Coronary artery (tissue), 2 donors: ENCODE measurements around the gene EIF4E2.
A peak's percentile ranks its signal among the peaks of the same experiment; 100 is the strongest.

ENCODE experiments used
- DNase-seq: peaks from one replicate; pipeline ENCODE4 v3.0.0-alpha.2; 2017; ENCODE audit warnings: low spot score
- H3K27ac ChIP-seq, 2 donors: fragments of 200-600 bp; sonication (generic); one replicate each; pipeline ENCODE4 v1.5.1; 2016 to 2019
- H3K4me3 ChIP-seq: fragments of 200-600 bp; sonication (generic); 2 replicates; pipeline ENCODE4 v1.5.1; 2016; ENCODE audit warnings: mild to moderate bottlenecking, moderate library complexity
- TF ChIP-seq, protein P1 (sequence below): fragments of 200-600 bp; sonication (generic); IDR thresholded peaks from one replicate; pipeline ENCODE4 v1.5.1; 2019; ENCODE audit warnings: antibody characterized with exemption

Gene EIF4E2

DNA sequence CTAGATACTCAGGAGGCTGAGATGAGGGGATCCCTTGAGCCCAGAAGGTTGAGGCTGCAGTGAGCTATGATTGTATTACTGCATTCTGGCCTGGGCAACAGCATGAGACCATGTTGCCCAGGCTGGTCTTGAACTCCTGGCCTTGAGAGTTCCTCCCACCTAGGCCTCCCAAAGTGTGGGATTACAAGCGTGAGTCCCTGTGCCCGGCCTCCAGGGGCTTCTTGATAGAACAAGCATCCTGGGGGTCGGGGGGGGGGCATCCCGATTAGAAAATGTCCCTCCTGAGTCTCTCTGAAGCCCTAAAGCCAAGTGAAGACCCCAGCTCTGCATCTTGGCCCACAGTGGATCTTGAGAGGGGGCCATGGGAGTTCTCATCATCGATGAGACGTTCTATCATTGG is 60.6 kb downstream of the EIF4E2 start:
- H3K4me3 ChIP-seq: no peak overlapping the region
- H3K27ac ChIP-seq: no peak overlapping the region
- DNase-seq: no peak
- TF ChIP-seq, protein P1, sequence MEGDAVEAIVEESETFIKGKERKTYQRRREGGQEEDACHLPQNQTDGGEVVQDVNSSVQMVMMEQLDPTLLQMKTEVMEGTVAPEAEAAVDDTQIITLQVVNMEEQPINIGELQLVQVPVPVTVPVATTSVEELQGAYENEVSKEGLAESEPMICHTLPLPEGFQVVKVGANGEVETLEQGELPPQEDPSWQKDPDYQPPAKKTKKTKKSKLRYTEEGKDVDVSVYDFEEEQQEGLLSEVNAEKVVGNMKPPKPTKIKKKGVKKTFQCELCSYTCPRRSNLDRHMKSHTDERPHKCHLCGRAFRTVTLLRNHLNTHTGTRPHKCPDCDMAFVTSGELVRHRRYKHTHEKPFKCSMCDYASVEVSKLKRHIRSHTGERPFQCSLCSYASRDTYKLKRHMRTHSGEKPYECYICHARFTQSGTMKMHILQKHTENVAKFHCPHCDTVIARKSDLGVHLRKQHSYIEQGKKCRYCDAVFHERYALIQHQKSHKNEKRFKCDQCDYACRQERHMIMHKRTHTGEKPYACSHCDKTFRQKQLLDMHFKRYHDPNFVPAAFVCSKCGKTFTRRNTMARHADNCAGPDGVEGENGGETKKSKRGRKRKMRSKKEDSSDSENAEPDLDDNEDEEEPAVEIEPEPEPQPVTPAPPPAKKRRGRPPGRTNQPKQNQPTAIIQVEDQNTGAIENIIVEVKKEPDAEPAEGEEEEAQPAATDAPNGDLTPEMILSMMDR: no peak

DNA sequence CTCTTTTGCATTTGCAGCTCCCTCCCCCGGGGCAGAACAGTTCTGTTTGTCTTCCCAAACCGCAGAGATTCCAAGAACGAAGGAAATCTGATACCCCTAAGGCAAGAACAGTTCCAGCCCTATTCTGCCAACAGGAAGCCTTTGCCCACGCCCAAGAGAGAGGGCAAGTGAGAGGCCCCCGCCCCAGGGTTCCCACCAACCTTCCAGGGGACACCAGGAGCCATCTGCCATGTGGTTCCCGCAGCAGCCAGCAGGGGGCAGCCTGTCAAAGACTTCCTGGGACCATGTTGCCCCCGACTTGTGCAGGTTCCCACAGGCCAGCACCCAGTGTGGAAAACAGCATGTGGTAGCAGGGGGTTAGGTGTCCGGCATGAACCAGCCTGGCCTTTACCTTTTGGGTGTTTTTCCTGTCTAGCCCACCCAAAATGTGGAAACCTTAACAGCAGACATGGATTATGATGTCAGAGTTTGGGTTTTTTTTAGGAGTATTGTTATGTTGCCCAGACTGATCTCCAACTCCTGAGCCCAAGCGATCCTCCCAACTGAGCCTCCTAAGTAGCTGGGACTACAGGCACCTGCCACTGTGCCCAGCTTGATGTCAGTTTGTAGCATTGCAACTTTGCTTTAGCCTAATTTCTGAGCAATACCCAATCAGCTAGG is 61.2 kb downstream of the EIF4E2 start:
- H3K4me3 ChIP-seq: no peak overlapping the region
- DNase-seq: no peak
- no peak overlapping the region for H3K27ac ChIP-seq
- TF ChIP-seq, protein P1: peak; percentile 82

DNA sequence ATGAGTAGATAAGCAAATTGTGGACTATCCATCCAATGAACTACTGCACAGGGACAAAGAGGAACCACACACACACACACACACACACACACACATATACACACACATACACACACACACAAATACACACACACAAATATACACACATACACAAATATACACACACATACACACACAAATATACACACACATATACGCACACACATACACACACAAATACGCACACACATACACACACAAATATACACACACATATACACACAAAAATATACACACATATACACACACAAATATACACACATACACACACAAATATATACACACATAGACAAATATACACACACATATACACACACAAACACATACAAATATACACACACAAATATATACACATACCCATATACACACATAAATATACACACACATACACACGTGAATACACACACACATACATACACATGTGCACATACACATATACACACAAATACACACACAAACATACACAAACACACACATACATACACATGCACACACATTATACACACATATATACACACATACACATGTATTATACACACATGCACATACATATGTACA is 63.1 kb downstream of the EIF4E2 start:
- no peak for DNase-seq
- no peak overlapping the region for H3K4me3 ChIP-seq
- TF ChIP-seq, protein P1: no peak
- H3K27ac ChIP-seq: no peak overlapping the region

DNA sequence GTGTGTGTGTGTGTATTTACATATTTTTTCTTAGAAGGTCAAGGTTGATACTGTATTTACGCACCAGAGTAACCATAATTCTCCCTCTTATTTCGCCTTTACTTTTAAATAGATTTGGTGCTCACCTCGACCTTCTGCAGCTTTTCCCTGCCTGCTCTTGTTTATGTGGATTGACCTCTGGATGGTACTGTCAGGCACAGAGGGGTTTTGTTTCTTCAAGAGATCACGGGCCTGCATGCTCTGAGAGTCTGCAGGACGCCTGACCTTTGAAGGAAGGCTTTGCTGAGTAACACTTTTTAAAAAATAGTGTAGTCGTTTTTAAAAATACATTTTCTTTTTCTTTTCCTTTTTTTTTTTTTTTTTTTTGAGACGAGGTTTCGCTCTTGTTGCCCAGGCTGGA is 64.8 kb downstream of the EIF4E2 start:
- Histone ChIP-seq H3K4me3 (no peak overlapping the region), H3K27ac (no peak overlapping the region)
- DNase-seq: no peak
- TF ChIP-seq, protein P1: no peak
